ENCODE results near the gene CASP14.

- TF ChIP-seq EZH2 (IDR thresholded peaks at IDR 0.05; ENCODE audit: borderline replicate concordance, low read depth, low read length, severe bottlenecking), result no peak
- TF ChIP-seq CTCF (IDR thresholded peaks at IDR 0.05; ENCODE audit: borderline replicate concordance, extremely low read depth, low read length, poor library complexity, severe bottlenecking), result no peak
These were observed 11.7 kb upstream of the CASP14 start for GRCh38 chr19:15037586-15037985.
